OCI-LY3 (cell line): ENCODE data around the gene PCSK7.
"Not testable (repeated sequence)": the region's sequence is repeated elsewhere in the genome, so short reads cannot be mapped to it uniquely, and the experiment has no call there.

Experiments
- H2AFZ ChIP-seq: fragments of 200-600, 300-600 bp; shearing (Covaris generic); 2 replicates; pipeline ENCODE4 v1.6.0; 2014; ENCODE audit warnings: antibody characterized with exemption, low read depth, low read length
- H3K27ac ChIP-seq: fragments of 200-600, 300-600 bp; sonication (generic); 2 replicates; pipeline ENCODE4 v1.5.1; 2014; ENCODE audit warnings: mild to moderate bottlenecking, low read length, moderate library complexity, mixed read lengths
- H3K27me3 ChIP-seq: fragments of 200-600, 300-600 bp; sonication (generic); 2 replicates; pipeline ENCODE4 v1.6.1; 2014; ENCODE audit warnings: low read depth, low read length, mixed read lengths
- H3K36me3 ChIP-seq: fragments of 200-600, 300-600 bp; sonication (generic); replicated peaks from 2 replicates; pipeline ENCODE3; 2014; ENCODE audit warnings: low read depth, low read length, mixed read lengths
- H3K4me1 ChIP-seq: fragments of 300-600, 200-600 bp; sonication (generic); 2 replicates; pipeline ENCODE4 v1.6.1; 2014; ENCODE audit warnings: low read length, mixed read lengths
- H3K4me2 ChIP-seq: fragments of 200-600, 300-600 bp; sonication (generic); 2 replicates; pipeline ENCODE4 v1.6.1; 2014; ENCODE audit warnings: low read length, mixed read lengths
- H3K4me3 ChIP-seq: fragments of 300-600, 200-600 bp; sonication (generic); 2 replicates; pipeline ENCODE4 v1.5.1; 2014; ENCODE audit warnings: antibody characterized with exemption, mild to moderate bottlenecking, low read length, moderate library complexity
- H3K79me2 ChIP-seq: fragments of 300-600, 200-600 bp; shearing (Covaris generic); 2 replicates; pipeline ENCODE4 v1.6.1; 2014; ENCODE audit warnings: mild to moderate bottlenecking, low read length, mixed read lengths
- H3K9ac ChIP-seq: fragments of 300-600, 200-600 bp; shearing (Covaris generic); 2 replicates; pipeline ENCODE4 v1.6.0; 2014; ENCODE audit warnings: mild to moderate bottlenecking, low read length, moderate library complexity
- H3K9me3 ChIP-seq: fragments of 200-600, 300-600 bp; shearing (Covaris generic); 2 replicates; pipeline ENCODE4 v1.6.1; 2014; ENCODE audit warnings: low read length, mixed read lengths; ENCODE audit not compliant: insufficient read depth
- H4K20me1 ChIP-seq: fragments of 200-600, 300-600 bp; sonication (generic); 2 replicates; pipeline ENCODE4 v1.6.1; 2016; ENCODE audit warnings: low read length, mixed read lengths; ENCODE audit not compliant: insufficient read depth
- EZH2phosphoT487 ChIP-seq: fragments of 200-600 bp; shearing (Covaris generic); IDR thresholded peaks from 2 replicates; pipeline ENCODE4 v1.6.1; 2018; ENCODE audit warnings: antibody characterized with exemption, mixed run types, low read depth
- TF ChIP-seq, protein P1 (sequence below): fragments of 200-600, 300-600 bp; sonication (generic); IDR thresholded peaks from 2 replicates; pipeline ENCODE4 v1.5.1; 2014; ENCODE audit warnings: antibody characterized with exemption, low read length, low read depth

PCSK7 gene

DNA sequence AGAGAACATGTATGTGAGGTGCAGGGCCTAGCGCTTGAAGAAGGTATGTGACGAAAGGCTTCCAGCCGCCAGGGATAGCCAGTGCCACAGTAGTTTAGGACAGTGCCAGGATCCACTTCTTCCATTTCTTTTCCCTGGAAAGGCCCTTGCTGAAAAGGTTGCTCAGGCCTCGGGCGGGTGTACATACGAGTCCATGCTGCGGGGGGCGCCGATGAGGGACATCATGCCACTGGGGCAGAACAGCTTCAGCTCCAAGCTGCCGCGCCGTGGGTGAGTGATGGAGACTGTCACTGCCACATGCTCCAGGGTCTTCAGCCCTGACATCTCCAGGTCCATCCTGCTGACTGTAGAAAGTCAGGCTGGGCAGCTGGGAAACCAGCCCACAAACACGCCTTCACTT is 23.2 kb downstream of the PCSK7 start:
- H3K36me3 ChIP-seq: peaks cover 11% of the 10 kb centered on the region
- H2AFZ ChIP-seq, H3K27ac ChIP-seq, H3K9ac ChIP-seq, H3K27me3 ChIP-seq, H3K4me3 ChIP-seq, H3K79me2 ChIP-seq, H4K20me1 ChIP-seq, H3K4me1 ChIP-seq, H3K9me3 ChIP-seq, H3K4me2 ChIP-seq: not testable (repeated sequence)

DNA sequence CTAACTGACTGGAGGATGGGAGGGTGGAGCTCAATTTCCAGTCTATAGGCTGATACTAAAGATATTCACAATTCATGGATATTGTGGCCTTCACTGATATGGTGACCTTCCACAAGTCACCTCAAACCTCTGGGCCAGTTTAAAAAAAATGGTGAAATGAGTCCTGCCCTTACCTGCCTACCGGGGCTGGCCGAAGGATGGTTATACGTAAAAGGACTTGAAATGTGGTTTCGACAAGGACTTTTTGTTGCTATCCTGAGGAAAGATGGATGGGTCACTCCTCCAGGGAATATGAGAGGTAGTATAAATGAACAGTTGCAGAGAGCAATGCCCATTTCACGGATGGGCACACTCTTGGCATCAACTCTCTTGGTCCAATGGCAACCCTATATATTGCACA is 24.4 kb downstream of the PCSK7 start:
- H3K79me2 ChIP-seq, H3K9ac ChIP-seq, H3K36me3 ChIP-seq, H3K27me3 ChIP-seq, H3K27ac ChIP-seq, H3K4me2 ChIP-seq, H2AFZ ChIP-seq, H3K4me3 ChIP-seq, H4K20me1 ChIP-seq, H3K4me1 ChIP-seq, H3K9me3 ChIP-seq: not testable (repeated sequence)

DNA sequence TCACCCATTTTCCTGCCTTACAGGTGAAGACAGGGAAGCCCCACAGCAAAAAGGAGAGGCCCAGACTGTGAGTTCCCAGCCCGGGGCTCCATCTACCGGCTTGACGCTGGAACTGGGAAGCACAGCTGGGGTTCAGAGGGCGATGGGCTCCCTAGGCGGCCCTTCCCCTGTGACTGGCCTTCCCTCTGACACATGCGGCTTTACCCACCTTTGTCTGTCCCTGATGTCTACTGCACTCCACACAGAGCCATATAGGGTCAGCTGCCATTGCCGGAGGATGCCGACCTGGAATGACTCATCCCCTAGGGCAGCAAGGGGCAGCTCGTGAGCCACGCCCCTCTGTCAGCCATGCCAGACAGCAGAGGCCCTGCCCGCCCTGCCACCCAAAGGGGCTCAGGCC is 25.0 kb downstream of the PCSK7 start:
- not testable (repeated sequence) for H3K4me3 ChIP-seq, H3K4me1 ChIP-seq, H3K4me2 ChIP-seq, H3K79me2 ChIP-seq, H3K9me3 ChIP-seq, H3K9ac ChIP-seq, H4K20me1 ChIP-seq, H3K36me3 ChIP-seq, H3K27ac ChIP-seq, H3K27me3 ChIP-seq, H2AFZ ChIP-seq

DNA sequence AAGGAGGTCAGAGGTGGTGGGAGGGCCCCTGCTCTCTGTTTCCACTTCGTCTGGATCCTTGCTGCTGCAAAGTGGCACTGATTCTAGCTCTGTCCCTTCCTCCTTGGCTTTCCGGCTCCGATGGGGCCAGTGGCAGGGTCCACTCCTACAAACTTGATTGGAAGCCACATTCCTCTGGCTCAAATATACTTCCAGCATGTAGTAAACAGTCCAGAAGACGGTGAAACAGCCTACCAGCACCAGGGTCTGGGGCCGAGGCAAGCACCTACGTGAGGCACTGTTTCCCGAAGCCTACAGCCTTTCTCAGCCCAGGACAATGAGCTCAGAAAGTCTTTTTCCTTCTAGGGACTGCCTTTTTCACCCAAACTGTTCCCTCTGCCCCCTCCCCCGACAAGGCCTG is 25.8 kb downstream of the PCSK7 start:
- H3K4me2 ChIP-seq, H3K27ac ChIP-seq, H3K79me2 ChIP-seq, H3K4me3 ChIP-seq, H3K27me3 ChIP-seq, H3K36me3 ChIP-seq, H4K20me1 ChIP-seq, H3K9me3 ChIP-seq, H3K4me1 ChIP-seq, H3K9ac ChIP-seq, H2AFZ ChIP-seq: not testable (repeated sequence)

DNA sequence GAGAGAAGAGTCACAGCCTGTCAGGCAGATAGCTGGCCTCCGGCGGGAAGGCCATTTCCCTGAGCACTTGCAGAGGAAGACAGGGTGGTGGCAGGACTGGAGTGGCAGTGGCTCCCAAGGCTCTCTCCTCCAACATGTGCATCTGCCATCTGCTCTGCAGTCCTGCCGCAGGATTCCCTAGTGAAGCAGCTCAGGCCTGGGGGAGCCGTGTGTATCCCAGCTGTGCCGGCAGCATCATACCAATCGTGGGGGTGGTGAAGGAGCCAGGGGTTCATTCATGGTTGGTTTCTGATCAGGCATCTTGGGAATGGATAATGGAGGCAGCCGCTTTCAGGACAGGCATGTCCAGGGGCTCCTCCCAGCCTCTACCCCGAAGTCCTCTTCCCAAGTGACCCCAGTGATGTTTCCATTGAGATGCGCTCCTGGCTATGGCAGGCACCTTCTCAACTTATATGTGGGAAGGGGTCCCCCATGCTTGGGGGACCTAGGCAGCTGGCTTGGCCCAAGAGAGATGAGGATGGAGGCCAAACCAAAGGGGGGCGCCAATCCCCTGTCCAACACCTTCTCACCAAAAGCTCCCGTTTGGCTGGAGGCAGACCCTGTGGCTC is 26.6 kb downstream of the PCSK7 start:
- Histone ChIP-seq H3K4me1 (no peaks in the 10 kb centered on the region), H3K9ac (no peak overlapping the region), H3K79me2 (no peaks in the 10 kb centered on the region), H3K27me3 (no peaks in the 10 kb centered on the region), H3K27ac (no peak overlapping the region), H2AFZ (no peak overlapping the region), H4K20me1 (no peaks in the 10 kb centered on the region), H3K36me3 (peaks cover 4% of the 10 kb centered on the region), H3K9me3 (no peaks in the 10 kb centered on the region), H3K4me3 (no peak overlapping the region), H3K4me2 (no peak overlapping the region)
- TF ChIP-seq, protein P1, sequence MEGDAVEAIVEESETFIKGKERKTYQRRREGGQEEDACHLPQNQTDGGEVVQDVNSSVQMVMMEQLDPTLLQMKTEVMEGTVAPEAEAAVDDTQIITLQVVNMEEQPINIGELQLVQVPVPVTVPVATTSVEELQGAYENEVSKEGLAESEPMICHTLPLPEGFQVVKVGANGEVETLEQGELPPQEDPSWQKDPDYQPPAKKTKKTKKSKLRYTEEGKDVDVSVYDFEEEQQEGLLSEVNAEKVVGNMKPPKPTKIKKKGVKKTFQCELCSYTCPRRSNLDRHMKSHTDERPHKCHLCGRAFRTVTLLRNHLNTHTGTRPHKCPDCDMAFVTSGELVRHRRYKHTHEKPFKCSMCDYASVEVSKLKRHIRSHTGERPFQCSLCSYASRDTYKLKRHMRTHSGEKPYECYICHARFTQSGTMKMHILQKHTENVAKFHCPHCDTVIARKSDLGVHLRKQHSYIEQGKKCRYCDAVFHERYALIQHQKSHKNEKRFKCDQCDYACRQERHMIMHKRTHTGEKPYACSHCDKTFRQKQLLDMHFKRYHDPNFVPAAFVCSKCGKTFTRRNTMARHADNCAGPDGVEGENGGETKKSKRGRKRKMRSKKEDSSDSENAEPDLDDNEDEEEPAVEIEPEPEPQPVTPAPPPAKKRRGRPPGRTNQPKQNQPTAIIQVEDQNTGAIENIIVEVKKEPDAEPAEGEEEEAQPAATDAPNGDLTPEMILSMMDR: no peak
- TF ChIP-seq EZH2phosphoT487: no peak

DNA sequence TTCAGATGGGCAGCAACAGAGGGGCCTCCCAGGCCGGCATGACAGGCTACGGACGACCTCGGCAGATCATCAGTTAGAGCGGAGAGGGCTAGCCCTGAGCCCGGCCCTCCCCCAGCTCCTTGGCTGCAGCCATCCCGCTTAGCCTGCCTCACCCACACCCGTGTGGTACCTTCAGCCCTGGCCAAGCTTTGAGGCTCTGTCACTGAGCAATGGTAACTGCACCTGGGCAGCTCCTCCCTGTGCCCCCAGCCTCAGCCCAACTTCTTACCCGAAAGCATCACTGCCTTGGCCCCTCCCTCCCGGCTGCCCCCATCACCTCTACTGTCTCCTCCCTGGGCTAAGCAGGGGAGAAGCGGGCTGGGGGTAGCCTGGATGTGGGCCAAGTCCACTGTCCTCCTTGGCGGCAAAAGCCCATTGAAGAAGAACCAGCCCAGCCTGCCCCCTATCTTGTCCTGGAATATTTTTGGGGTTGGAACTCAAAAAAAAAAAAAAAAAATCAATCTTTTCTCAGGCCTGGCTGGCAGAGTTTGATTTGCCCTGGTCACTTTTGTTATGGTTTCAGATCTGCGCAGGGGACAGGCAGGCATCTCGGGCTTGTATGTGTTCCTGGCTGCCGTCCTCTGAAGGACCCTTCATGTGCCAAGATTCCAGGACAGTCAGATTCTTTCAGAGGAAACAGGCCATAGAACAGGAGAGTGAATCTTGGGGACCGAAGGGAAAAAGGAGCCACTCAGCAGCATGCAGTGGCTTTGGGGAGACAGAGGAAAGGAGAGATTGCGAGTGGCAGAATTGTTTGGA is 27.4 kb downstream of the PCSK7 start:
- Histone ChIP-seq H3K4me2 (no peak overlapping the region), H3K4me3 (no peak overlapping the region), H2AFZ (no peak overlapping the region), H3K36me3 (peaks cover 4% of the 10 kb centered on the region), H3K9ac (no peak overlapping the region), H3K27me3 (no peaks in the 10 kb centered on the region), H3K27ac (no peak overlapping the region), H3K79me2 (no peaks in the 10 kb centered on the region), H4K20me1 (no peaks in the 10 kb centered on the region), H3K9me3 (no peaks in the 10 kb centered on the region), H3K4me1 (no peaks in the 10 kb centered on the region)
- TF ChIP-seq EZH2phosphoT487: no peak
- TF ChIP-seq, protein P1: no peak
